Measurements from ENCODE around the gene SMIM24. TPM values are rescaled to one million over a fixed set of nuclear protein-coding genes. Genes with fewer than 3 reads are reported as not detected.

Gene SMIM24
- total and polyA plus RNA-seq, 10 of the 15 experiments (the other 5 are each of a cell fraction or from before 2014, with no cell fraction given): 0.14 to 0.44 (median 0.23) TPM; not detected in 4

DNA sequence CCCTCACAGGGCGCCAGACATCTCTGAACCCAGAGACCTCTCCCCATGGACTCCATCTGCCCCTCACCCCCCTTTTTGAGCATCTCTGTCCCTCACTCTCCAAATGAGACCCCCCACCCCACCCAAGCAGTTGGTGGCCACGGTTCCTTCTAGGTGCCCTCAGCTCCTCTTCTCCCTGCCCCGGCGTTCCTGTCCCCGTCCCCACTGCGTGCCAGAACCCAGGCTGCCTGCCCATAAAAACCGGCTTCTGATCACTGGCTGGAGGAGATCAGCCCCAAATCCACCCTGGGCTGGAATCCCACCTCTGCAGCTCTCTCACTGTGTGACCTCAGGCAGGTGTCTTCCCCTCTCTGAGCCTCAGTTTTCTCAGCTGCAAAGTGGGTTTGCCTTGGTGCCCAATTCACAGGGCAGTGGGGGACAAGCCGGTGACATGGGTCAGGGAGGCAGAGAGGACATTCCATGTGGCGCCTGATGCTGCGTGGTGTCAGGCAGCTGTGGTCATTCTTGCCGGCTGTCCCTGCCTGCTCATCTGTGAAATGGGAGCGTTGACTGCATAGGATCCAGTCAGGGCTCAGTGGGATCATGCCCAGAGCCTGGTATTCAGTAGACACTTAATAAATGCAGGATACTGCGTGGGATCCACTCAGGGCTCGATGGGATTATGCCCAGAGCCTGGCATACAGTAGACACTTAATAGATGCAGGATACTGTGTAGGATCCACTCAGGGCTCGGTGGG is 25.5 kb downstream of the SMIM24 start:
- RAD21 ChIA-PET (ENCODE audit: unreplicated experiment): no interaction called here
- no peak overlapping the region for H2AFZ ChIP-seq (ENCODE audit: control insufficient read depth, low read depth, low read length)
- H3K79me2 ChIP-seq (ENCODE audit: control insufficient read depth, insufficient read depth, low read length): no peaks in the 10 kb centered on the region
- POLR2A ChIA-PET: no interaction called here
- H3K36me3 ChIP-seq (ENCODE audit: control insufficient read depth in 2 of 2, insufficient read depth in 2 of 2, low read length in 1 of 2): peaks cover 12 to 32% of the 10 kb centered on the region in 2 experiments; a peak in 3 of 4 replicates
- no peaks in the 10 kb centered on the region for H3K9me3 ChIP-seq (replicated peaks; ENCODE audit: control insufficient read depth, insufficient read depth, low read length)
- SMC1A ChIA-PET (ENCODE audit: uncharacterized antibody, unreplicated experiment): no interaction called here
- 83% methylated on average over 14 of the region's 15 CpGs for WGBS (ENCODE audit: insufficient coverage, insufficient replicate concordance, low lambda C conversion rate, missing lambda C conversion rate)
- no peak overlapping the region for H3K27ac ChIP-seq (ENCODE audit: control insufficient read depth, insufficient read depth)
- FAIRE-seq: no peak
- TF ChIP-seq POLR2A (IDR thresholded peaks at IDR 0.05; ENCODE audit: low read depth, low read length): no peak
- TF ChIP-seq, protein P1, sequence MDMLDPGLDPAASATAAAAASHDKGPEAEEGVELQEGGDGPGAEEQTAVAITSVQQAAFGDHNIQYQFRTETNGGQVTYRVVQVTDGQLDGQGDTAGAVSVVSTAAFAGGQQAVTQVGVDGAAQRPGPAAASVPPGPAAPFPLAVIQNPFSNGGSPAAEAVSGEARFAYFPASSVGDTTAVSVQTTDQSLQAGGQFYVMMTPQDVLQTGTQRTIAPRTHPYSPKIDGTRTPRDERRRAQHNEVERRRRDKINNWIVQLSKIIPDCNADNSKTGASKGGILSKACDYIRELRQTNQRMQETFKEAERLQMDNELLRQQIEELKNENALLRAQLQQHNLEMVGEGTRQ (IDR thresholded peaks at IDR 0.05; ENCODE audit: borderline replicate concordance, low read depth, low read length): no peak
- TF ChIP-seq ETV6 (conservative IDR thresholded peaks at IDR 0.05 in 1 of 2, IDR thresholded peaks at IDR 0.05 in 1 of 2; ENCODE audit: borderline replicate concordance in 1 of 2, low read depth in 1 of 2): no peak
- BruUV-seq (replicated peaks): no TSS peak
- H3K27me3 ChIP-seq (replicated peaks in 1 of 2; ENCODE audit: control insufficient read depth in 2 of 2, insufficient read depth in 2 of 2, low read length in 1 of 2): no peaks in the 10 kb centered on the region
- CTCF ChIA-PET: no interaction called here
- H4K20me1 ChIP-seq (ENCODE audit: control insufficient read depth, insufficient read depth): no peaks in the 10 kb centered on the region
- no peak overlapping the region for H3K9ac ChIP-seq (ENCODE audit: control insufficient read depth, insufficient read depth, low read length)
- no peaks in the 10 kb centered on the region for H3K4me1 ChIP-seq (ENCODE audit: control insufficient read depth, insufficient read depth, low read length)
- no peak for DNase-seq (ENCODE audit: low read depth, low spot score)
- intact Hi-C loops (cut with micrococcal nuclease; ENCODE audit: unreplicated experiment): no loop called here
- in situ Hi-C loops (cut with MboI): no loop called here
- H3K4me2 ChIP-seq (ENCODE audit: control insufficient read depth, insufficient read depth): no peak overlapping the region
- ATAC-seq: no peak
- H3K4me3 ChIP-seq: no peak overlapping the region

DNA sequence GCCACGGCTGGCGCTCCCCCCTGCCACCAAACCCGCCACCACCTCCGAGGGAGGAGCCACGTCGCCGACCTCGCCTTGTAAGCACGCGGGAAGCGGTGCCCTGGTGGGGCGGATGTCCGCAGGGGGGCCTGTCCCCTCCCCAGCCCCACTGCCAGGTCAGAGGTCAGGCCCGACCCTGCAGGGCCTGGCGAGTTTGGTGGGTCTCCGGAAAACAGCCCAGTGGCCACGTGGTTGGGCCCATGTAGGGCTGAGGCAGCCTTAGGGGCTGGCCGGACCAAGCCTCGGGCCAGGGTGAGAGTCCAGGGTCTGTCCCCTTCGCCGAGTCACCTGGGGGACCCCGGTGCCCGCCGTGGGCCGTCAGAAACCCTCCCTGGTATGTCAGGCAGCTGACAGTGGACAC is 26.5 kb downstream of the SMIM24 start:
- Histone ChIP-seq H3K4me2 (ENCODE audit: control insufficient read depth, insufficient read depth) (no peak overlapping the region), H3K4me3 (no peak overlapping the region), H3K79me2 (ENCODE audit: control insufficient read depth, insufficient read depth, low read length) (no peaks in the 10 kb centered on the region), H3K9me3 (replicated peaks; ENCODE audit: control insufficient read depth, insufficient read depth, low read length) (no peaks in the 10 kb centered on the region), H2AFZ (ENCODE audit: control insufficient read depth, low read depth, low read length) (no peak overlapping the region), H3K27me3 (replicated peaks in 1 of 2; ENCODE audit: control insufficient read depth in 2 of 2, insufficient read depth in 2 of 2, low read length in 1 of 2) (no peaks in the 10 kb centered on the region), H4K20me1 (ENCODE audit: control insufficient read depth, insufficient read depth) (no peaks in the 10 kb centered on the region), H3K36me3 (ENCODE audit: control insufficient read depth in 2 of 2, insufficient read depth in 2 of 2, low read length in 1 of 2) (peaks cover 12 to 34% of the 10 kb centered on the region in 2 experiments; a peak in 3 of 4 replicates), H3K4me1 (ENCODE audit: control insufficient read depth, insufficient read depth, low read length) (no peaks in the 10 kb centered on the region), H3K27ac (ENCODE audit: control insufficient read depth, insufficient read depth) (no peak overlapping the region), H3K9ac (ENCODE audit: control insufficient read depth, insufficient read depth, low read length) (no peak overlapping the region)
- BruUV-seq (replicated peaks): no TSS peak
- ATAC-seq: no peak
- no peak for TF ChIP-seq CBX5 (IDR thresholded peaks at IDR 0.05; ENCODE audit: low read depth)
- no peak for TF ChIP-seq SIN3A (IDR thresholded peaks at IDR 0.05; ENCODE audit: low read depth, low read length)
- no peak for TF ChIP-seq RAD51 (IDR thresholded peaks at IDR 0.05)
- no peak for TF ChIP-seq SREBF2 (IDR thresholded peaks at IDR 0.05; ENCODE audit: low read length)
- TF ChIP-seq NFIC (IDR thresholded peaks at IDR 0.05; ENCODE audit: low read depth, low read length): no peak
- TF ChIP-seq TCF3 (IDR thresholded peaks at IDR 0.05; ENCODE audit: borderline replicate concordance, insufficient read depth, low read depth, low read length): no peak
- no peak for TF ChIP-seq SIX5 (IDR thresholded peaks at IDR 0.05; ENCODE audit: low read depth, low read length, severe bottlenecking)
- TF ChIP-seq CBFB (IDR thresholded peaks at IDR 0.05; ENCODE audit: low read depth): no peak
- no peak for TF ChIP-seq FOXK2 (IDR thresholded peaks at IDR 0.05)
- no peak for TF ChIP-seq RBBP5 (conservative IDR thresholded peaks at IDR 0.05)
- no peak for TF ChIP-seq NFXL1 (IDR thresholded peaks at IDR 0.05; ENCODE audit: borderline replicate concordance)
- TF ChIP-seq MEF2B (IDR thresholded peaks at IDR 0.05; ENCODE audit: partially characterized antibody, poor library complexity, severe bottlenecking): no peak
- no peak for TF ChIP-seq POLR2A (IDR thresholded peaks at IDR 0.05; ENCODE audit: low read depth, low read length)
- CTCF ChIA-PET: no interaction called here
- RAD21 ChIA-PET (ENCODE audit: unreplicated experiment): no interaction called here
- intact Hi-C loops (cut with micrococcal nuclease; ENCODE audit: unreplicated experiment): no loop called here
- DNase-seq (ENCODE audit: low read depth, low spot score): no peak
- WGBS (ENCODE audit: insufficient coverage, insufficient replicate concordance, low lambda C conversion rate, missing lambda C conversion rate): 93% methylated on average over 21 of the region's 25 CpGs
- in situ Hi-C loops (cut with MboI): no loop called here
- FAIRE-seq: no peak
- POLR2A ChIA-PET: no interaction called here
- SMC1A ChIA-PET (ENCODE audit: uncharacterized antibody, unreplicated experiment): no interaction called here
